ENCODE measurements around the gene DTWD1.

DNA sequence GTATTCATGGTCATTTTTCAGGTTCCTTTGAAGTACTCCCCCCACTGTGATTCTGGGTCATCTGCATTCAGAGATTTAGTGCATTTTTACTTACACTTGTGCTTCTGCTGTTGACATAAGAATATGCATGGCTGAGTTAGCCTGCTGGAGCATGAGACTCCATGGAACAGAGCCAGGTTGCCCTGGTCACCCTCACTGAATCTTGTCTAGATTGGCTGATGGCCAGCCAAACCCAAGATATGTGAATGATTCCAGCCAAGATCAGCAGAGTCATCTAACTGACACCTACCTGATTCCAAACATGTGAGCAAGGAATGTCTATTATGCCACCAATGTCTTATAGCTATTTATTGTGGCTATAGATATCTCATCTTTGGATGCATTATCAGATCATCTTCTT, 25.1 kb downstream of the DTWD1 start:
- no peak for TF ChIP-seq CTCF (IDR thresholded peaks at IDR 0.05)
- TF ChIP-seq POLR2A (IDR thresholded peaks at IDR 0.05), result no peak

Measured in Peyer's patch (tissue), 4 donors.